ENCODE data around the gene DBF4B.
A peak's percentile ranks its signal among the peaks of the same experiment; 100 is the strongest.
"Not testable (repeated sequence)": the region's sequence is repeated elsewhere in the genome, so short reads cannot be mapped to it uniquely, and the experiment has no call there.

Gene DBF4B

GRCh38 chr17:44733753-44734152 is 25.3 kb downstream of the DBF4B start:
- DNase-seq = no peak

- DNase-seq = no peak
These were observed 25.8 kb downstream of the DBF4B start for GRCh38 chr17:44734272-44734671.

GRCh38 chr17:44736551-44737240 is 28.2 kb downstream of the DBF4B start:
- no peak for DNase-seq

- no peak for DNase-seq
These were observed 29.9 kb downstream of the DBF4B start for GRCh38 chr17:44738214-44738906.

GRCh38 chr17:44741316-44741715 is 32.9 kb downstream of the DBF4B start:
- DNase-seq = no peak

GRCh38 chr17:44745301-44745700 is 36.8 kb downstream of the DBF4B start:
- no peak for DNase-seq

GRCh38 chr17:44745738-44746137 is 37.3 kb downstream of the DBF4B start:
- not testable (repeated sequence) for DNase-seq

- DNase-seq = no peak
These were observed 39.1 kb downstream of the DBF4B start for GRCh38 chr17:44747566-44747965.

GRCh38 chr17:44749076-44749979 is 40.9 kb downstream of the DBF4B start:
- DNase-seq = peak; percentile 61

- DNase-seq = peak; percentile 52
These were observed 41.5 kb downstream of the DBF4B start for GRCh38 chr17:44749980-44750318.

- no peak for DNase-seq
These were observed 42.9 kb downstream of the DBF4B start for GRCh38 chr17:44751331-44751730.

GRCh38 chr17:44751806-44752205 is 43.3 kb downstream of the DBF4B start:
- no peak for DNase-seq

GRCh38 chr17:44752953-44753861 is 44.7 kb downstream of the DBF4B start:
- DNase-seq = no peak

GRCh38 chr17:44754276-44754675 is 45.8 kb downstream of the DBF4B start:
- no peak for DNase-seq

- DNase-seq = not testable (repeated sequence)
These were observed 46.7 kb downstream of the DBF4B start for GRCh38 chr17:44755180-44755579.

- DNase-seq = no peak
These were observed 48.8 kb downstream of the DBF4B start for GRCh38 chr17:44757045-44757917.

- DNase-seq = peak; percentile 34
These were observed 49.5 kb downstream of the DBF4B start for GRCh38 chr17:44757918-44758413.

GRCh38 chr17:44758414-44759085 is 50.1 kb downstream of the DBF4B start, which contains the start of gene ADAM11:
TSS of gene ADAM11 (plus strand) at chr17:44758988. CDS start at chr17:44759200, 212 bp downstream.
- DNase-seq = peak; percentile 67

GRCh38 chr17:44759086-44759915 is 50.8 kb downstream of the DBF4B start:
- DNase-seq = peak; percentile 53

GRCh38 chr17:44759916-44760243 is 51.4 kb downstream of the DBF4B start:
- DNase-seq = no peak
